ENCODE results near the gene PRELID3B.

Gene PRELID3B

DNA sequence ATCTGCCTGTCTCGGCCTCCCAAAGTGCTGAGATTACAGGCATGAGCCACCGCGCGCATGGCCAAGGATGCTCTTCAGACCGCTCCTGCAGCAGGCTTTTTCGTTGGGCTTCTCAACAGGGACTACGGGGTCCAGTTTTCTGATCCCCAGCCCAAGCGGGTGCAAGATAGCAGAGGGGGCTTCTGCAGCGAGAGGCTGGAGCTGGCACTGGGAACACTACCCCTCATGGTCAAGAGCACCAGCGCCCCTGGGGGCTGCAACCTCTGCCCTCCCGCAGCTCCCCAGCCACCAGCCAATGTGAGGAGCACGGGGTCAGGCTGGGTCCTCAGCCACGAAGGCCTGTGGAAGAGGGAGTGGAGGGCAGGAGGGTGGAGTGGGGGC, 41.5 kb downstream of the PRELID3B start:
- TF ChIP-seq EZH2 (IDR thresholded peaks at IDR 0.05; ENCODE audit: borderline replicate concordance, low read length), result no peak
- TF ChIP-seq CTCF (IDR thresholded peaks at IDR 0.05; ENCODE audit: low read length), result no peak
- H3K4me2 ChIP-seq (ENCODE audit: low read length), result no peak overlapping the region
- H3K9me2 ChIP-seq (ENCODE audit: low read depth, low read length), result no peaks in the 10 kb centered on the region
- no peak overlapping the region for H2AFZ ChIP-seq (ENCODE audit: low read length)
- H4K20me1 ChIP-seq (ENCODE audit: insufficient read depth, low read length), result no peaks in the 10 kb centered on the region
- H3F3A ChIP-seq (ENCODE audit: insufficient read depth, low read length), result no peaks in the 10 kb centered on the region
- no peak overlapping the region for H3K9ac ChIP-seq (ENCODE audit: low read length)
- H3K27me3 ChIP-seq (ENCODE audit: insufficient read depth, low read length), result no peaks in the 10 kb centered on the region
- no peak overlapping the region for H3K4me3 ChIP-seq (ENCODE audit: low read depth, low read length, poor library complexity, severe bottlenecking)
- peaks cover 74% of the 10 kb centered on the region for H3K36me3 ChIP-seq (ENCODE audit: insufficient read depth, low read length)
- no peak overlapping the region for H3K27ac ChIP-seq (ENCODE audit: low read depth, low read length, poor library complexity, severe bottlenecking)
- H3K4me1 ChIP-seq (ENCODE audit: insufficient read depth, low read length, severe bottlenecking), result peaks cover 32% of the 10 kb centered on the region
- H3K9me3 ChIP-seq (ENCODE audit: low read length), result no peaks in the 10 kb centered on the region
- H3K79me2 ChIP-seq (ENCODE audit: insufficient read depth, low read length), result no peaks in the 10 kb centered on the region

GRCh38 chr20:59000326-59000725, 42.3 kb downstream of the PRELID3B start:
- no peaks in the 10 kb centered on the region for H3K9me3 ChIP-seq (ENCODE audit: low read length)
- no peaks in the 10 kb centered on the region for H3K79me2 ChIP-seq (ENCODE audit: insufficient read depth, low read length)
- peaks cover 81% of the 10 kb centered on the region for H3K36me3 ChIP-seq (ENCODE audit: insufficient read depth, low read length)

DNA sequence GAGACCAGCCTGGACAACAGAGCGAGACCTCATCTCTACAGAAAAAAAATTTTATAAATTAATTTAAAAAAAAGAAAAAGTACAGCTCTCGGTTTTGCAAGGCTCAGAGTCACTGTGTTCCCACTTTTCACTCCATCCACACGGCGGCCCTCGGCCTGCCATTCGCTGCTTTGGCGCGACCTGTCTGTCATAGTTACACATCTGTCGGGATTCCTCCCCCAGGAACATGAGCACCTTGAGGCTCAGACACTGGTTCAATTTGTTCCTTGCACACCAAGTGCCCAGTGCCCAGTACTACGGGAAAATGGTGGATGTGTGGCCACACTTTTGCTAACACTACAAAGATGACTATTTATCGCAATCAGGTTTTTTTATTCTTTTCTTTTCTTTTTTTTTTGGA, 43.9 kb downstream of the PRELID3B start:
- H4K20me1 ChIP-seq (ENCODE audit: insufficient read depth, low read length), result no peaks in the 10 kb centered on the region
- H3K27ac ChIP-seq (ENCODE audit: low read depth, low read length, poor library complexity, severe bottlenecking), result no peak overlapping the region
- peaks cover 10% of the 10 kb centered on the region for H3K4me1 ChIP-seq (ENCODE audit: insufficient read depth, low read length, severe bottlenecking)
- H3K36me3 ChIP-seq (ENCODE audit: insufficient read depth, low read length), result peaks cover 91% of the 10 kb centered on the region
- TF ChIP-seq EZH2 (IDR thresholded peaks at IDR 0.05; ENCODE audit: borderline replicate concordance, low read length) (no peak), CTCF (IDR thresholded peaks at IDR 0.05; ENCODE audit: low read length) (no peak)
- H2AFZ ChIP-seq (ENCODE audit: low read length), result no peak overlapping the region
- no peaks in the 10 kb centered on the region for H3K9me2 ChIP-seq (ENCODE audit: low read depth, low read length)
- H3K4me2 ChIP-seq (ENCODE audit: low read length), result no peak overlapping the region
- H3K27me3 ChIP-seq (ENCODE audit: insufficient read depth, low read length), result no peaks in the 10 kb centered on the region
- no peaks in the 10 kb centered on the region for H3F3A ChIP-seq (ENCODE audit: insufficient read depth, low read length)
- H3K9ac ChIP-seq (ENCODE audit: low read length), result no peak overlapping the region
- H3K4me3 ChIP-seq (ENCODE audit: low read depth, low read length, poor library complexity, severe bottlenecking), result no peak overlapping the region
- no peaks in the 10 kb centered on the region for H3K9me3 ChIP-seq (ENCODE audit: low read length)
- H3K79me2 ChIP-seq (ENCODE audit: insufficient read depth, low read length), result no peaks in the 10 kb centered on the region

More at GRCh38 chr20:59000326-59000725, 42.3 kb downstream of the PRELID3B start:
- Histone ChIP-seq H4K20me1 (ENCODE audit: insufficient read depth, low read length) (no peaks in the 10 kb centered on the region), H2AFZ (ENCODE audit: low read length) (no peak overlapping the region), H3K4me3 (ENCODE audit: low read depth, low read length, poor library complexity, severe bottlenecking) (no peak overlapping the region), H3K9me2 (ENCODE audit: low read depth, low read length) (no peaks in the 10 kb centered on the region), H3K4me2 (ENCODE audit: low read length) (no peak overlapping the region), H3F3A (ENCODE audit: insufficient read depth, low read length) (no peaks in the 10 kb centered on the region), H3K27me3 (ENCODE audit: insufficient read depth, low read length) (no peaks in the 10 kb centered on the region), H3K27ac (ENCODE audit: low read depth, low read length, poor library complexity, severe bottlenecking) (no peak overlapping the region), H3K4me1 (ENCODE audit: insufficient read depth, low read length, severe bottlenecking) (peaks cover 24% of the 10 kb centered on the region), H3K9ac (ENCODE audit: low read length) (no peak overlapping the region)
- no peak for TF ChIP-seq CTCF (IDR thresholded peaks at IDR 0.05; ENCODE audit: low read length)
